Skin of body (tissue), 2 donors: ENCODE data around the gene SFRP2. TPM values are rescaled to one million over a fixed set of nuclear protein-coding genes. Genes with fewer than 3 reads are reported as not detected.
A peak's percentile ranks its signal among the peaks of the same experiment; 100 is the strongest.

Experiments used
- DNase-seq: peaks from one replicate; lab custom pipeline; 2025; lab: John Stamatoyannopoulos, UW
- total RNA-seq: library from RNA; depleted of rRNA; stranded (reverse); fragments of >200 nt; gene quantifications from one replicate; pipeline ENCODE4 v1.2.3, GENCODE V29; 2014

SFRP2 gene
- total RNA-seq, 1 donor from 2014 or later, result 94.7 TPM

GRCh38 chr4:153773236-153773690 lies 15.6 kb downstream of the SFRP2 start:
- peak; percentile 6 for DNase-seq

- DNase-seq, result no peak
These were observed 17.8 kb downstream of the SFRP2 start for GRCh38 chr4:153771046-153771445.

- no peak for DNase-seq
These were observed 22.1 kb downstream of the SFRP2 start for GRCh38 chr4:153766758-153767157.

GRCh38 chr4:153765894-153766293 lies 23.0 kb downstream of the SFRP2 start:
- DNase-seq, result no peak

DNA sequence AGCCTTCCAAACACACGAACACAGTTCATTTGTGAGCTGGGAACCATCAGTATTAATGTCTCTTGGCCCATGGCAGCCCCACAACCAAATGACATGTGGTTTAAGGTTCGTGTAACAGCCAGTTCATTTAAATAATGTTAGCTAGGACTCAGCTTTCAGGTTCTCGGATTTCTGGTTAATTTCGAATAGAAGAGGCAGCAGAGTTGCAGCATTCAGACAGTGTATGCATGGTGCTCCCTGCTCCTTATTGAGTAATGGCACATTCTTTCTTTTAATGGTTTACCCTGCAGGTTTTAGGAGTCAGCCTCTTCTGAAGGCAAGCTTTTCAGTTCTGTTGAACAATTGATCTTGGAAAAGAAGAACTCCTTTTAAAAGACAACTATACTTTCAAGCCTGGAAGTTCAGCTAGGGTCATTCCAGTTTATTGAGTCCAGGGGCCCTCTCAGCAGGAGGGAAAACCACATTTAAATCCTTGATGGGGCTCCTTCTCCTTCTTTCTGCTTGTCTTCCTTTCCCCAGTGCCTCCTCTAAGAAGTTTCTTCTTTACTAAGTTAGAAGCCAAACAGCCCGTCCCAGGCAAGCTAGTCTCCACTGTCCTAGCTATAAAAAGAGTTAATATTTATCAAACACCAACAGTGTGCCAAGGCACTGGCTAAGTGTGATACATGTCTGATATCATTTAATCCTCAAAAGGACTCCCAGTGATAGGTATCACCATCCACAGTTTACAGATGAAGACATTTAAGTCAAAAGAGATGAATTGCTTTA lies 24.1 kb downstream of the SFRP2 start:
- no peak for DNase-seq

- no peak for DNase-seq
These were observed 25.5 kb downstream of the SFRP2 start for GRCh38 chr4:153763404-153763803.

- no peak for DNase-seq
These were observed 29.2 kb downstream of the SFRP2 start, which contains the start of gene RNF175 for GRCh38 chr4:153759407-153760316. Gene RNF175 (minus strand): TSS chr4:153760024. CDS start chr4:153759862, 162 bp downstream.

DNA sequence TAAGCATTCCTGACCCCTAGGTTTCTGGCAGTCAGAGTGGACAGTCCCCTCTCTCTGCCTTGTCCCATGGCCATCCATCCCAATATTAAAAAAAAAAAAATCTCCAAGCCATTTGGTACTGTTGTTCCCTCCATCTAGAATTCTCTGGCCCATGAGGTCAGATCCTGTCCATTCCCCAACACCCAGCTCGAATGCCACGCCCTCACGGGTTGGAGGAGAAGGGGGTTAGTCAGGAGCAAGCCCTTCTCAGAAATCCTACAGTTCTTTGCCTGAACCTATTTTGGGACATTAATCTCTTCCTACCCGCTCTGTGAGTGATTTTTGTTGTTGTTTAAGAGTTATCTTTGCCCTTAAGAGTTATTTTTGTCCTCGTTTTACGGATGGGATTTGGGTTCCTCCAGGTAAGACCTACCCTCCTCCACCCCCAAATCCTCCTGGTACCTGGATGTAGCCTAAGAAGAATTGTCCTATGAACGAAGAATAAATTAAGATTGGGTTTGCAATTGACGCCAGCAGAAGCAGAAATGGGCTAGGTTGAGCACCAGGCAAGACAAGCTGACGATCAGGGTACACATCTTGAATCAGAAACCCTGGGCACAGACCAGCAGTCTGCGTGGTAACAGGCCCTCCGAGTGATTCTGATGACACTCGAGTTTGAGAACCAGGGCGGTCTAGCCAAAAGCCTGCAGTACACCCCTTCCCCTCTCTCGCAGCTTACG lies 30.0 kb downstream of the SFRP2 start:
- no peak for DNase-seq

- no peak for DNase-seq
These were observed 30.7 kb downstream of the SFRP2 start for GRCh38 chr4:153758136-153758535.

- DNase-seq, result no peak
These were observed 31.5 kb downstream of the SFRP2 start for GRCh38 chr4:153757407-153757806.

- DNase-seq, result no peak
These were observed 33.7 kb downstream of the SFRP2 start for GRCh38 chr4:153755186-153755585.

GRCh38 chr4:153750197-153750817 lies 38.6 kb downstream of the SFRP2 start:
- peak; percentile 70 for DNase-seq

GRCh38 chr4:153748378-153748777 lies 40.5 kb downstream of the SFRP2 start:
- DNase-seq, result no peak

DNA sequence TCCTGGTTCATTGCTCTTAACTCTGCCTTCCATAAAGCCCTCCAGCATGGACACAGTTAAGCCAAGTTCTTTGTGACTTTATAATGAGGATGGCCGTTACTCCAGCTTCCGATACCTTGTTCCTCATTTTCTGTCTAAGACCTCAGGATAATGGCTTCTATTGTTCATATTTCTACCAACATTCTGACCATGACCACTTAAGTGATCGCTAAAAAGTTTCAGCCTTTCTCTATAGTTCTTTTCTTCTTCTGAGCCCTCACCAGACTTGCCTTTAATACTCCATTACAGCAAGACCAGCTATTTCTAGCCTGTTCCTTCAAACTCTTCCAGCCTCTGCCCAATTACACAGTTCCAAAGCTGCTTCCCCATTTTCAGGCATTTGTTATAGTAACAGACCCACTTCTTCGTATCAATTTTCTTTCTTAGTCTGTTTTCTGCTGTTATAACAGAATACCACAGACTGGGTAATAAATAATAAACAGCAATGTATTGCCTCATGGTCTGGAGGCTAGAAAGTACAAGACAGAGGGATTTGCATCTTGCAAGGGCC lies 41.4 kb downstream of the SFRP2 start:
- DNase-seq, result no peak

GRCh38 chr4:153745651-153746050 lies 43.2 kb downstream of the SFRP2 start:
- no peak for DNase-seq

DNA sequence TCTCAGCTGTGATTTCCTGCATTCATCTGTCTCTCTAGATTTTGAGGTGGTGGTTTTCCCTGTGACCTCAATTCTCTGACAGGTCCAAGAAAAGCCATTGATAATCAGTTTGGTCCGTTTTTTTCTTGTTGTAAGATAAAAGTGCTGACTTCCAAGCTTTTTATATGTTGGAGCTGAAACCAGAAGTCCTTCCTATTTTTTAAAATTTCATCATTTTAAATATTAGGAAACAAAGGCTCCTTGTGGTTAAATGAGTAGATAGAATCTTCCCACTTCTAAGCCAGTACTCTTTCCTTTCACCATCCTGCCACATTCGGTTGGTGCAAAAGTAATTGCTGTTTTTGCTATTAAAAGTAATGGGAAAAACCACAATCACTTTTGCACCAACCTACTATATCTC lies 47.3 kb downstream of the SFRP2 start:
- DNase-seq, result no peak

- DNase-seq, result no peak
These were observed 52.9 kb downstream of the SFRP2 start for GRCh38 chr4:153735906-153736461.

DNA sequence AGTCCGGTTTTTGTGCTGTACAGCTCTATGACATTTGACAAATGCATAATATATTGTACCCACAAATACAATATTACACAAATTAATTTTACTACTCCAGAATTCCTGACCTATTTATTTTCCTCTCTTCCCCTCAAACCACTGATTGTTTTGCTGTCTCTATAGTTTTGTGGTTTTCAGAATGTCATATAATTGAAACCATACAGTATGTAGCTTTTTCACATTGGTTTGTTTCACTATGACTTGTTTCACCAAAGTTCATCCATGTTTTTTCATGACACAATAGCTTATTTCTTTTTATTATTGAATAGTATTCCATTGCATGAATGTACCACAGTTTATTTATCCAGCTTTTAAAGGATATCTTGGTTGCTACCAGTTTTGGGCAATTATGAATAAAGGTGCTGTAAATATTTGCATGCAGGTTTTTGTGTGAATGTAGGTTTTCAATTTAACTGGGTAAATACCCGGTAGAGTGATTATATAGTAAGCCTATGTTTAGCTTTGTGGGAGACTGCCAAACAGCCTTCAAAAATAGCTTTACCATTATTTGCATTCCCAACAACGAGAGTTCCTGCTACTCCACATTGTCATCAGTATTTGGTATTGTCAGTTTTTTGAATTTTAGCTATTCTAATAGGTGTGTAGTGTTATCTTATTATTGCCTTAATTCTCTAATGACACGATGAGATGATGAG lies 55.0 kb downstream of the SFRP2 start:
- peak; percentile 25 for DNase-seq

DNA sequence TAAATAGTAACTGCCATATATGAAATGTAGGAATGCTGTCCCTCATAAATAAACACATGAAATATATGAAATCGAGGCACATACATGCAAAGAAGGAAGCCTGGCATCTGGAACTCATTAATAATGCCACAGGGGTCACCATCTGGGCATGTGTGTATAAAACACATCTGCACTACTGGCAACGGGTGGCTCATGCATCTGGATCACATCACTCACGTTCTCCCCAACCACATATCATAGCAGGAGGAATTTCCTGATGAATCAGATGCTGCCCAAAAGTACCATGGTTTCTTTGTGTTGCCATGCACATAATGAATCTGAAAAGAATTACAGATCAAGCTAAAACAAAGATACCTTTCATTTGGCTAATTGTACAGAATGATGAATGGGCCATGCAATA lies 57.6 kb downstream of the SFRP2 start:
- peak; percentile 67 for DNase-seq
